Urinary bladder (tissue), 4 donors: ENCODE data around the gene TBC1D10B. TPM values are rescaled to one million over a fixed set of nuclear protein-coding genes. Genes with fewer than 3 reads are reported as not detected.
"Not testable (repeated sequence)": the region's sequence is repeated elsewhere in the genome, so short reads cannot be mapped to it uniquely, and the experiment has no call there.

Source experiments
- DNase-seq: peaks from one replicate; pipeline ENCODE4 v3.0.0-alpha.2; 2015; ENCODE audit errors: extremely low spot score
- H3K27ac ChIP-seq: one replicate; pipeline ENCODE4 v1.5.1; 2013; ENCODE audit warnings: low read depth, mild to moderate bottlenecking, moderate library complexity
- H3K36me3 ChIP-seq: one replicate; pipeline ENCODE4 v1.6.1; 2013; ENCODE audit warnings: mild to moderate bottlenecking, moderate library complexity; ENCODE audit not compliant: insufficient read depth
- H3K4me1 ChIP-seq: one replicate; pipeline ENCODE4 v1.6.1; 2013; ENCODE audit warnings: mild to moderate bottlenecking, moderate library complexity; ENCODE audit not compliant: insufficient read depth
- H3K4me3 ChIP-seq: one replicate; pipeline ENCODE4 v1.5.1; 2013; ENCODE audit warnings: low read depth, low read length
- WGBS: extraction: QIAGEN DNeasy Blood & Tissue Kit; methylation state at CpG from one replicate; pipeline ENCODE4 v1.1.7; 2013; 5-methylcytosine and 5-hydroxymethylcytosine counted together
- polyA plus RNA-seq: library from polyadenylated mRNA; stranded (reverse); fragments of 200-250 nt; gene quantifications from one replicate; pipeline ENCODE4 v1.2.3, GENCODE V29; 2013
- total RNA-seq: library from RNA; depleted of rRNA; stranded (reverse); fragments of >200 nt; gene quantifications from one replicate; pipeline ENCODE4 v1.2.3, GENCODE V29; 2014
- donor health status: healthy with polysubstance abuse.
- donor health status: healthy.

Gene TBC1D10B
- total and polyA plus RNA-seq, 2 donors = 18.9 to 29.5 TPM

- DNase-seq = no peak
- peak within 1 kb of the TSS; percentile 83 for H3K4me3 ChIP-seq
- no peaks in the 10 kb centered on the region for H3K4me1 ChIP-seq
- no peaks in the 10 kb centered on the region for H3K36me3 ChIP-seq
- WGBS = under 1% methylated on average over 65 of the region's 65 CpGs
- peak within 1 kb of the TSS; percentile 71 for H3K27ac ChIP-seq
Observed at GRCh38 chr16:30407102-30407803, 37.0 kb upstream of the TBC1D10B start, which contains the start of gene ZNF771. ZNF771 (plus strand) TSS chr16:30407606; CDS start chr16:30408054, 448 bp downstream.

- peak overlapping the region; percentile 83 for H3K4me3 ChIP-seq
- DNase-seq = no peak
- peak overlapping the region; percentile 38 for H3K27ac ChIP-seq
- no peaks in the 10 kb centered on the region for H3K4me1 ChIP-seq
- no peaks in the 10 kb centered on the region for H3K36me3 ChIP-seq
- WGBS = 14% methylated on average over 14 of the region's 14 CpGs
Observed at GRCh38 chr16:30406795-30407101, 36.5 kb upstream of the TBC1D10B start.

- 75% methylated on average over 8 of the region's 8 CpGs for WGBS
- no peak overlapping the region for H3K27ac ChIP-seq
Observed at GRCh38 chr16:30401768-30402425, 31.6 kb upstream of the TBC1D10B start.

GRCh38 chr16:30399435-30400186 is 29.3 kb upstream of the TBC1D10B start:
- no peak for DNase-seq
- 10% methylated on average over 12 of the region's 12 CpGs for WGBS
- no peaks in the 10 kb centered on the region for H3K4me1 ChIP-seq
- H3K4me3 ChIP-seq = peak overlapping the region; percentile 58
- no peaks in the 10 kb centered on the region for H3K36me3 ChIP-seq
- peak overlapping the region; percentile 63 for H3K27ac ChIP-seq

More at GRCh38 chr16:30401768-30402425, 31.6 kb upstream of the TBC1D10B start:
- no peak overlapping the region for H3K4me3 ChIP-seq
- no peaks in the 10 kb centered on the region for H3K4me1 ChIP-seq
- no peaks in the 10 kb centered on the region for H3K36me3 ChIP-seq
- DNase-seq = no peak

GRCh38 chr16:30398661-30399434 is 28.6 kb upstream of the TBC1D10B start:
- H3K4me3 ChIP-seq = no peak overlapping the region
- H3K4me1 ChIP-seq = no peaks in the 10 kb centered on the region
- no peak for DNase-seq
- 81% methylated on average over 23 of the region's 23 CpGs for WGBS
- no peak overlapping the region for H3K27ac ChIP-seq
- H3K36me3 ChIP-seq = no peaks in the 10 kb centered on the region

GRCh38 chr16:30397776-30398660 is 27.7 kb upstream of the TBC1D10B start:
- H3K4me3 ChIP-seq = no peak overlapping the region
- H3K27ac ChIP-seq = no peak overlapping the region
- 92% methylated on average over 42 of the region's 42 CpGs for WGBS
- H3K36me3 ChIP-seq = no peaks in the 10 kb centered on the region
- H3K4me1 ChIP-seq = no peaks in the 10 kb centered on the region
- no peak for DNase-seq

- no peak overlapping the region for H3K27ac ChIP-seq
- WGBS = 69% methylated on average over 4 of the region's 4 CpGs
- no peak for DNase-seq
- no peaks in the 10 kb centered on the region for H3K4me1 ChIP-seq
- no peak overlapping the region for H3K4me3 ChIP-seq
- no peaks in the 10 kb centered on the region for H3K36me3 ChIP-seq
Observed at GRCh38 chr16:30397056-30397455, 26.8 kb upstream of the TBC1D10B start.

- not testable (repeated sequence) for H3K4me1 ChIP-seq, H3K4me3 ChIP-seq, DNase-seq, H3K36me3 ChIP-seq, H3K27ac ChIP-seq
- 76% methylated on average over 4 of the region's 4 CpGs for WGBS
Observed at GRCh38 chr16:30396627-30397026, 26.3 kb upstream of the TBC1D10B start.

- peak overlapping the region; percentile 97 for H3K4me3 ChIP-seq
- WGBS = 12% methylated on average over 13 of the region's 13 CpGs
- DNase-seq = no peak
- no peaks in the 10 kb centered on the region for H3K36me3 ChIP-seq
- H3K27ac ChIP-seq = no peak overlapping the region
- H3K4me1 ChIP-seq = no peaks in the 10 kb centered on the region
Observed at GRCh38 chr16:30395992-30396585, 25.8 kb upstream of the TBC1D10B start.

- DNase-seq = no peak
- no peaks in the 10 kb centered on the region for H3K36me3 ChIP-seq
- WGBS = under 1% methylated on average over 103 of the region's 103 CpGs
- H3K4me1 ChIP-seq = no peaks in the 10 kb centered on the region
- H3K27ac ChIP-seq = peak within 1 kb of the TSS; percentile 42
- peak within 1 kb of the TSS; percentile 97 for H3K4me3 ChIP-seq
Observed at GRCh38 chr16:30395155-30395991, 25.1 kb upstream of the TBC1D10B start, which contains the start of gene ZNF48. ZNF48 (plus strand) TSS chr16:30395420; CDS start chr16:30395795, 375 bp downstream.

GRCh38 chr16:30394592-30395154 is 24.4 kb upstream of the TBC1D10B start:
- WGBS = 5% methylated on average over 31 of the region's 31 CpGs

More at GRCh38 chr16:30394592-30395154, 24.4 kb upstream of the TBC1D10B start:
- Histone ChIP-seq H3K4me1 (no peaks in the 10 kb centered on the region), H3K36me3 (no peaks in the 10 kb centered on the region), H3K27ac (peak overlapping the region; percentile 42), H3K4me3 (peak overlapping the region; percentile 97)
- DNase-seq = no peak
